GM21528 (cell line): ENCODE results near the gene OR2H1.

Experiments used
- ATAC-seq: cut with Tn5 transposase; IDR thresholded peaks from one replicate; pipeline ENCODE4 v1.9.1; 2021; ENCODE audit warnings: mild to moderate bottlenecking, moderate library complexity; ENCODE audit not compliant: unreplicated experiment, low FRiP score

Gene OR2H1

GRCh38 chr6:29479560-29479959 is 22.6 kb downstream of the OR2H1 start:
- no peak for ATAC-seq

GRCh38 chr6:29483186-29483585 is 26.2 kb downstream of the OR2H1 start:
- no peak for ATAC-seq

GRCh38 chr6:29483735-29484134 is 26.8 kb downstream of the OR2H1 start:
- ATAC-seq, result no peak

GRCh38 chr6:29486577-29486976 is 29.6 kb downstream of the OR2H1 start:
- ATAC-seq, result no peak

GRCh38 chr6:29487131-29487530 is 30.2 kb downstream of the OR2H1 start:
- ATAC-seq, result no peak

GRCh38 chr6:29487660-29488059 is 30.7 kb downstream of the OR2H1 start, which contains the start of gene MAS1L:
Gene MAS1L, minus strand, starts transcription at chr6:29487956. Its CDS starts 54 bp downstream, at chr6:29487902.
- no peak for ATAC-seq

GRCh38 chr6:29488874-29489273 is 31.9 kb downstream of the OR2H1 start:
- ATAC-seq, result no peak

- no peak for ATAC-seq
Observed at GRCh38 chr6:29489286-29489685, 32.3 kb downstream of the OR2H1 start.

- no peak for ATAC-seq
Observed at GRCh38 chr6:29490055-29490454, 33.1 kb downstream of the OR2H1 start.

- ATAC-seq, result no peak
Observed at GRCh38 chr6:29490552-29490951, 33.6 kb downstream of the OR2H1 start.

- ATAC-seq, result no peak
Observed at GRCh38 chr6:29491574-29491973, 34.6 kb downstream of the OR2H1 start.

GRCh38 chr6:29493261-29493660 is 36.3 kb downstream of the OR2H1 start:
- ATAC-seq, result no peak

GRCh38 chr6:29494131-29494530 is 37.2 kb downstream of the OR2H1 start:
- no peak for ATAC-seq

GRCh38 chr6:29495571-29495970 is 38.6 kb downstream of the OR2H1 start:
- ATAC-seq, result no peak

GRCh38 chr6:29496961-29497360 is 40.0 kb downstream of the OR2H1 start:
- no peak for ATAC-seq

GRCh38 chr6:29499704-29500103 is 42.7 kb downstream of the OR2H1 start:
- ATAC-seq, result no peak

- no peak for ATAC-seq
Observed at GRCh38 chr6:29500594-29500993, 43.6 kb downstream of the OR2H1 start.

- no peak for ATAC-seq
Observed at GRCh38 chr6:29501106-29501505, 44.2 kb downstream of the OR2H1 start.

GRCh38 chr6:29502181-29502580 is 45.2 kb downstream of the OR2H1 start:
- no peak for ATAC-seq

- ATAC-seq, result no peak
Observed at GRCh38 chr6:29502597-29502996, 45.6 kb downstream of the OR2H1 start.

- ATAC-seq, result no peak
Observed at GRCh38 chr6:29504961-29505360, 48.0 kb downstream of the OR2H1 start.

GRCh38 chr6:29505808-29506207 is 48.9 kb downstream of the OR2H1 start:
- no peak for ATAC-seq

GRCh38 chr6:29506446-29507067 is 49.6 kb downstream of the OR2H1 start:
- no peak for ATAC-seq
